Aorta (tissue), 5 donors: ENCODE measurements around the gene HOXC6. TPM values are rescaled to one million over a fixed set of nuclear protein-coding genes. Genes with fewer than 3 reads are reported as not detected.

Experiments
- ATAC-seq: fragments of 200-7000 bp; cut with Tn5 transposase; one replicate; pipeline ENCODE4 v1.9.1; 2022; ENCODE audit warnings: moderate library complexity; ENCODE audit not compliant: low FRiP score
- DNase-seq, 2 donors: peaks; one replicate each; pipeline ENCODE4 v3.0.0-alpha.2; 2020
- H3K27ac ChIP-seq, 2 donors: one replicate each; pipeline ENCODE4 v1.5.1; 2013; ENCODE audit warnings: low read length in 2 of 2, mild to moderate bottlenecking in 2 of 2, moderate library complexity in 2 of 2, control low read depth in 1 of 2, inconsistent platforms in 1 of 2, low read depth in 1 of 2
- H3K27me3 ChIP-seq, 2 donors: one replicate each; pipeline ENCODE4 v1.6.1; 2013; ENCODE audit warnings: control low read depth in 1 of 2, low read length in 1 of 2, mild to moderate bottlenecking in 1 of 2, moderate library complexity in 1 of 2; ENCODE audit not compliant: insufficient read depth in 2 of 2, control insufficient read depth in 1 of 2
- H3K36me3 ChIP-seq, 2 donors: one replicate each; pipeline ENCODE4 v1.6.1; 2013; ENCODE audit warnings: control low read depth in 1 of 2, low read length in 1 of 2, mild to moderate bottlenecking in 1 of 2; ENCODE audit not compliant: insufficient read depth in 2 of 2, control insufficient read depth in 1 of 2
- H3K4me1 ChIP-seq, 2 donors: one replicate each; pipeline ENCODE4 v1.6.1; 2013; ENCODE audit warnings: low read length in 2 of 2, control low read depth in 1 of 2, mild to moderate bottlenecking in 1 of 2, moderate library complexity in 1 of 2; ENCODE audit not compliant: insufficient read depth in 2 of 2, control insufficient read depth in 1 of 2
- H3K4me3 ChIP-seq, 2 donors: one replicate each; pipeline ENCODE4 v1.5.1; 2013; ENCODE audit warnings: low read length in 2 of 2, control low read depth in 1 of 2, mild to moderate bottlenecking in 1 of 2
- H3K9me3 ChIP-seq: one replicate; pipeline ENCODE4 v1.6.1; 2013; ENCODE audit warnings: mild to moderate bottlenecking, low read length; ENCODE audit not compliant: control insufficient read depth
- WGBS, 2 donors: extraction: QIAGEN DNeasy Blood & Tissue Kit; methylation state at CpG; one replicate each; pipeline ENCODE4 v1.1.7; 2013; 5-methylcytosine and 5-hydroxymethylcytosine counted together
- intact Hi-C, 2 donors: fragments of 100-400 bp; cut with DNase I; formaldehyde crosslinking; loops; one replicate each; pipeline versions ENCODE4 v1.14.2 to v1.15.0; 2022
- polyA plus RNA-seq, 2 donors: library from polyadenylated mRNA; stranded (reverse); fragments of 200-250 nt; gene quantifications; one replicate each; pipeline ENCODE4 v1.2.3, GENCODE V29; 2013
- total RNA-seq, 2 donors: library from RNA; stranded (reverse); fragmentation: NEBNext Ultra II Directional; extraction: Animal tissue kit (Norgen Biotek cat#: 25700); gene quantifications; one replicate each; pipeline ENCODE4 v1.2.1, GENCODE V29; 2021
- donor health status: healthy with polysubstance abuse.
- donor health status: Bipolar disorder and iron deficiency.
- donor health status: DM: no; HTN: no; CAD: no.
- donor health status: DM: no; HTN: no; CAD: no.
- donor health status: DM: yes; HTN: yes; CAD: no.

HOXC6 gene
- total and polyA plus RNA-seq, 4 donors = 1.5 to 17.1 (median 9.0) TPM

DNA sequence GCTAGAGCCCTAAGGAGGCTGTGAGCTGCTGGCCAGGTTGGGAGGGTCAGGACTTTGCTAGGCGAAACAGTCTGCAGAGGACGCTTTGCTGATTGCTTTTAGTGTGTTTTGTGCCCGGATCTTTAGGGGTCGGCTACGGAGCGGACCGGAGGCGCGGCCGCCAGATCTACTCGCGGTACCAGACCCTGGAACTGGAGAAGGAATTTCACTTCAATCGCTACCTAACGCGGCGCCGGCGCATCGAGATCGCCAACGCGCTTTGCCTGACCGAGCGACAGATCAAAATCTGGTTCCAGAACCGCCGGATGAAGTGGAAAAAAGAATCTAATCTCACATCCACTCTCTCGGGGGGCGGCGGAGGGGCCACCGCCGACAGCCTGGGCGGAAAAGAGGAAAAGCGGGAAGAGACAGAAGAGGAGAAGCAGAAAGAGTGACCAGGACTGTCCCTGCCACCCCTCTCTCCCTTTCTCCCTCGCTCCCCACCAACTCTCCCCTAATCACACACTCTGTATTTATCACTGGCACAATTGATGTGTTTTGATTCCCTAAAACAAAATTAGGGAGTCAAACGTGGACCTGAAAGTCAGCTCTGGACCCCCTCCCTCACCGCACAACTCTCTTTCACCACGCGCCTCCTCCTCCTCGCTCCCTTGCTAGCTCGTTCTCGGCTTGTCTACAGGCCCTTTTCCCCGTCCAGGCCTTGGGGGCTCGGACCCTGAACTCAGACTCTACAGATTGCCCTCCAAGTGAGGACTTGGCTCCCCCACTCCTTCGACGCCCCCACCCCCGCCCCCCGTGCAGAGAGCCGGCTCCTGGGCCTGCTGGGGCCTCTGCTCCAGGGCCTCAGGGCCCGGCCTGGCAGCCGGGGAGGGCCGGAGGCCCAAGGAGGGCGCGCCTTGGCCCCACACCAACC, 1.5 kb downstream of the HOXC6 start:
- Histone ChIP-seq H3K27ac (no peak overlapping the region), H3K36me3 (no peaks in the 10 kb centered on the region), H3K4me1 (no peaks in the 10 kb centered on the region), H3K4me3 (no peak overlapping the region), H3K27me3 (peaks cover 0 to 2% of the 10 kb centered on the region in 2 donors), H3K9me3 (no peaks in the 10 kb centered on the region)
- DNase-seq (no peak), ATAC-seq (no peak)
- 49 to 61% methylated on average over 53 of the region's 53 CpGs for WGBS, 2 donors
- intact Hi-C loops = loop anchor here in 1 of 2 donors (5.0 kb wide), 1 partner anchor 98 kb away; no protein-coding TSS in a partner anchor

DNA sequence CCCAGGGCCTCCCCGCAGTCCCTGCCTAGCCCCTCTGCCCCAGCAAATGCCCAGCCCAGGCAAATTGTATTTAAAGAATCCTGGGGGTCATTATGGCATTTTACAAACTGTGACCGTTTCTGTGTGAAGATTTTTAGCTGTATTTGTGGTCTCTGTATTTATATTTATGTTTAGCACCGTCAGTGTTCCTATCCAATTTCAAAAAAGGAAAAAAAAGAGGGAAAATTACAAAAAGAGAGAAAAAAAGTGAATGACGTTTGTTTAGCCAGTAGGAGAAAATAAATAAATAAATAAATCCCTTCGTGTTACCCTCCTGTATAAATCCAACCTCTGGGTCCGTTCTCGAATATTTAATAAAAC, 2.2 kb downstream of the HOXC6 start:
- intact Hi-C loops = loop anchor here in 1 of 2 donors (5.0 kb wide), 1 partner anchor 97 kb away; no protein-coding TSS in a partner anchor
- H3K4me1 ChIP-seq = no peaks in the 10 kb centered on the region
- H3K4me3 ChIP-seq = no peak overlapping the region
- H3K27me3 ChIP-seq = peaks cover 0 to 2% of the 10 kb centered on the region in 2 donors
- no peaks in the 10 kb centered on the region for H3K36me3 ChIP-seq
- H3K9me3 ChIP-seq = no peaks in the 10 kb centered on the region
- no peak for ATAC-seq
- WGBS, 2 donors = 82 to 93% methylated on average over 7 of the region's 7 CpGs
- no peak overlapping the region for H3K27ac ChIP-seq
- DNase-seq = no peak

GRCh38 chr12:54030889-54031471, 2.7 kb downstream of the HOXC6 start:
- 60 to 78% methylated on average over 44 to 46 of the region's 46 CpGs for WGBS, 2 donors
- DNase-seq (no peak), ATAC-seq (peak; percentile 23)
- no peaks in the 10 kb centered on the region for H3K36me3 ChIP-seq
- no peaks in the 10 kb centered on the region for H3K4me1 ChIP-seq
- intact Hi-C loops = loop anchor here in 1 of 2 donors (5.0 kb wide), 1 partner anchor 96 kb away; no protein-coding TSS in a partner anchor
- H3K4me3 ChIP-seq = no peak overlapping the region
- H3K9me3 ChIP-seq = no peaks in the 10 kb centered on the region
- H3K27ac ChIP-seq = no peak overlapping the region
- peaks cover 0 to 2% of the 10 kb centered on the region in 2 donors for H3K27me3 ChIP-seq

DNA sequence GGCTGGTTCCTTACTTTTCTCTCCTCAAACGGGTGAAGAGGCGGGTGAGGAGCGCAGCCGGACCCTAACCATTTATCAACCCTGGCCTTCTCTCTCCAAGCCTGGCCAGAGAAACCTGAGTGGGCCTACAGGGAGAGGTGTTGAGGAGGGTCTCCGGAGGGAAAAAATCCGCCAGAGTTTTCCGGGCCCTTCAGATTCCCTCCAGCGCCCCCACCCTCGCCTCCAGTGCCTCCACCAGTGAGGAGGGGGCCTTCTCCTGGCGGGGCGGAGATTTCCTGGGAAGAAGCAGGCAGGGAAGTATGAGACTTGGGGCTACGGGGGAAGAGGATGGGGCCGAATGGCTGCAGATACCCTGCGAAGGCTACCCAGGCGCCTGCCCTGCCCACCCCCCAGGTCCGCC, 3.2 kb downstream of the HOXC6 start:
- DNase-seq = no peak
- H3K4me3 ChIP-seq = no peak overlapping the region
- peaks cover 0 to 2% of the 10 kb centered on the region in 2 donors for H3K27me3 ChIP-seq
- WGBS, 2 donors = 70 to 90% methylated on average over 15 to 16 of the region's 16 CpGs
- ATAC-seq = no peak
- no peaks in the 10 kb centered on the region for H3K36me3 ChIP-seq
- H3K4me1 ChIP-seq = no peaks in the 10 kb centered on the region
- intact Hi-C loops = loop anchor here in 1 of 2 donors (5.0 kb wide), 1 partner anchor 96 kb away; no protein-coding TSS in a partner anchor
- H3K9me3 ChIP-seq = no peaks in the 10 kb centered on the region
- H3K27ac ChIP-seq = no peak overlapping the region

DNA sequence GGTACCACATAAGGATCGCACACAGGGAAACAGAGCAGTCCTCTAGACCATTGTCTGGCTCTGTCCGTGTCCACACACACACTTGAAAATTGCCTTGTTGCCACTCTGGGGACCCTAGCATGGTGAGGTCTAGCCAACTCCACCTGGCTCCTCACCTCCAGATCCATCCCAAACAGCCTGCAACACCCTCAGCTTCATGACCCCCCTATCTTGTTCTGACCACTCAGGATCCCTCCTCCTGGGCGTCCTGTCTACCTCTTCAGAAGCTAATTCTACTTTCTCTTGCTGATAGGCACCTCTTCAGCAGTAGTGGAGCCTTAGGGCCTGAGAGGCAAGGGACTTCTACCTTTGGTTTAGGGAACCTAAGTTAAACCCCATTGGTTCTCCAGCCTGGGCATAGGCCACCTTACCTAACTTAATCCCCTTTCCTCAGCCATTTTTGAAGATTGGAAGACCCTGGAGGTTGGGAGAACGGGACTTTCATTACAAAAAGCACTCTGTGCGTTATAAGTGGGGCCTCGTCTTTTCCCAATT, 3.9 kb downstream of the HOXC6 start:
- no peak for DNase-seq
- H3K4me3 ChIP-seq = no peak overlapping the region
- no peaks in the 10 kb centered on the region for H3K9me3 ChIP-seq
- no peak overlapping the region for H3K27ac ChIP-seq
- ATAC-seq = no peak
- WGBS, 2 donors = 45 to 47% methylated on average over 6 of the region's 6 CpGs
- peaks cover 0 to 2% of the 10 kb centered on the region in 2 donors for H3K27me3 ChIP-seq
- no peaks in the 10 kb centered on the region for H3K36me3 ChIP-seq
- intact Hi-C loops = loop anchor here (2.0 to 5.0 kb wide), 3 partner anchors 95 to 159 kb away; no protein-coding TSS in a partner anchor
- H3K4me1 ChIP-seq = no peaks in the 10 kb centered on the region

DNA sequence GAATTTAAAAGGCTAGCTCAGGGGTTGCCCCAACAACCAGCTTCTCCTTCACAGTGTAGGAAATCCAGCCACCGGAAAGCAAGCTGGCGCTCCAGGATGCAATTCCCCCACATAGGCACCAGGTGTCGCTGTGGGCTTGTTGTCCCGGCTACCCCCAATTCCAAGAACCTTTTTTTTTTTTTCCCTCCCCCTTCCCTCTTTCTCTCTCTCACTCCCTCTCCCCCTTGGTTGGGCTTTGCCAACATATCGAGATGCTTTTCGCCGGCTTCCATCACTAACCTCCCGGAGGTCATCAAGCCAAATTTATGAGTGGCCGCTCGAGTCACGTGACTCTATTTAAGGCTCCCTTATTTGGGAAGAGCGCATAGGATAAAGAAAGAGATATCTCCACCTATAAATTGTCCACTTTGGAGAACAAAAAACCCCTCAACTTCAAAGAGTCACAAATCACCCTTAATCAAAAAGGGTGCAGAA, 4.4 kb downstream of the HOXC6 start, which contains the start of gene HOXC5:
Gene HOXC5, plus strand, starts transcription at position 424 of the 474 bp plus-strand sequence. CDS start 73 bp downstream, outside the sequence.
- Histone ChIP-seq H3K36me3 (no peaks in the 10 kb centered on the region), H3K27ac (no peak within 1 kb of the TSS), H3K4me3 (peak within 1 kb of the TSS; percentile 28 to 45), H3K27me3 (peaks cover 0 to 2% of the 10 kb centered on the region in 2 donors), H3K9me3 (no peaks in the 10 kb centered on the region), H3K4me1 (no peaks in the 10 kb centered on the region)
- ATAC-seq (peak; percentile 73), DNase-seq (peak in 1 of 2 donors; percentile 79)
- 1 to 3% methylated on average over 12 of the region's 12 CpGs for WGBS, 2 donors
- intact Hi-C loops = loop anchor here (2.0 to 5.0 kb wide), 3 partner anchors 95 to 158 kb away; no protein-coding TSS in a partner anchor

- H3K27ac ChIP-seq = no peak overlapping the region
- H3K4me3 ChIP-seq = peak overlapping the region; percentile 28 to 45
- peaks cover 0 to 2% of the 10 kb centered on the region in 2 donors for H3K27me3 ChIP-seq
- WGBS, 2 donors = 4% methylated on average over 56 to 61 of the region's 61 CpGs
- DNase-seq (no peak), ATAC-seq (peak; percentile 34)
- no peaks in the 10 kb centered on the region for H3K9me3 ChIP-seq
- no peaks in the 10 kb centered on the region for H3K36me3 ChIP-seq
- no peaks in the 10 kb centered on the region for H3K4me1 ChIP-seq
- intact Hi-C loops = loop anchor here (2.0 to 5.0 kb wide), 3 partner anchors 94 to 157 kb away; no protein-coding TSS in a partner anchor
Measured at GRCh38 chr12:54033106-54033979, 5.1 kb downstream of the HOXC6 start.
